B cell (primary cell): ENCODE measurements around the gene GPR179. TPM values are rescaled to one million over a fixed set of nuclear protein-coding genes. Genes with fewer than 3 reads are reported as not detected.

ENCODE experiments used
- ATAC-seq: fragments of 200-7000 bp; cut with Tn5 transposase; one replicate; pipeline ENCODE4 v1.10.0; 2021; ENCODE audit warnings: low read depth, mild to moderate bottlenecking, moderate number of reproducible peaks, moderate library complexity
- CTCF ChIA-PET: fragments of 350-600 bp; sonication (Branson Sonifier 250); formaldehyde crosslinking; loops from one replicate; lab custom pipeline; 2021; ENCODE audit warnings: antibody characterized with exemption, inconsistent platforms; lab: Charles Lee
- POLR2A ChIA-PET: fragments of 350-600 bp; sonication (Branson Sonifier 250); formaldehyde crosslinking; loops from one replicate; lab custom pipeline; 2021; ENCODE audit warnings: antibody characterized with exemption; lab: Charles Lee
- DNase-seq: peaks from one replicate; pipeline ENCODE4 v3.0.0; 2013
- H2AFZ ChIP-seq: 2 replicates; pipeline ENCODE4 v1.6.1; 2012; ENCODE audit warnings: mild to moderate bottlenecking, low read depth, low read length; ENCODE audit not compliant: insufficient read depth, poor library complexity, severe bottlenecking
- H3K27ac ChIP-seq, 2 donors: 1 replicate in 1 of 2; 2 replicates in 1 of 2; pipeline ENCODE4 v1.5.1; 2012 to 2013; ENCODE audit warnings: low read length in 2 of 2, mild to moderate bottlenecking in 2 of 2, moderate library complexity in 1 of 2
- H3K27me3 ChIP-seq, 4 experiments: fragments of 200-600 bp in 1 of 4; sonication (generic) in 1 of 4; replicated peaks in 1 of 4; 1 replicate in 2 of 4; 2 replicates in 2 of 4; pipeline versions ENCODE4 v1.6.1 to v1.7.0; 2013 to 2016; ENCODE audit warnings: low read length in 3 of 4, mild to moderate bottlenecking in 2 of 4, mixed read lengths in 1 of 4, moderate library complexity in 1 of 4; ENCODE audit not compliant: insufficient read depth in 4 of 4, control insufficient read depth in 3 of 4; ENCODE audit errors: control extremely low read depth in 1 of 4
- H3K36me3 ChIP-seq, 2 experiments: replicated peaks in 1 of 2; 1 replicate in 1 of 2; 2 replicates in 1 of 2; pipeline versions ENCODE4 v1.6.1 to v1.7.1; 2013; ENCODE audit warnings: low read length in 1 of 2; ENCODE audit not compliant: insufficient read depth in 2 of 2, control insufficient read depth in 1 of 2; ENCODE audit errors: control extremely low read depth in 1 of 2, extremely low read depth in 1 of 2
- H3K4me1 ChIP-seq, 2 donors: fragments of 200-600 bp in 1 of 2; sonication (generic) in 1 of 2; 1 replicate in 1 of 2; 2 replicates in 1 of 2; pipeline versions ENCODE4 v1.5.1 to v1.6.1; 2013 to 2017; ENCODE audit warnings: low read length in 2 of 2; ENCODE audit not compliant: control insufficient read depth in 2 of 2, insufficient read depth in 2 of 2
- H3K4me2 ChIP-seq: replicated peaks from 2 replicates; pipeline ENCODE3; 2012; ENCODE audit warnings: mild to moderate bottlenecking, low read depth, low read length; ENCODE audit not compliant: poor library complexity, severe bottlenecking
- H3K4me3 ChIP-seq, 5 experiments: fragments of 200-600 bp in 1 of 5; sonication (generic) in 1 of 5; 1 replicate in 3 of 5; 2 replicates in 2 of 5; pipeline versions ENCODE4 v1.5.1 to v1.7.0; 2011 to 2016; ENCODE audit warnings: low read length in 4 of 5, mild to moderate bottlenecking in 4 of 5, low read depth in 2 of 5, control low read depth in 1 of 5, moderate library complexity in 1 of 5; ENCODE audit not compliant: insufficient read depth in 1 of 5; ENCODE audit errors: control extremely low read depth in 1 of 5, extremely low read depth in 1 of 5
- H3K79me2 ChIP-seq: fragments of 200-600 bp; sonication (generic); one replicate; pipeline ENCODE4 v1.6.0; 2016; ENCODE audit warnings: low read length; ENCODE audit not compliant: control insufficient read depth, insufficient read depth
- H3K9ac ChIP-seq: fragments of 200-600 bp; sonication (generic); 2 replicates; pipeline ENCODE4 v1.6.1; 2017; ENCODE audit warnings: mild to moderate bottlenecking, low read length, moderate library complexity
- H3K9me3 ChIP-seq, 3 donors: one replicate each; pipeline versions ENCODE4 v1.6.1 to v1.7.1; 2013; ENCODE audit warnings: low read length in 2 of 3; ENCODE audit not compliant: control insufficient read depth in 2 of 3, insufficient read depth in 1 of 3; ENCODE audit errors: control extremely low read depth in 1 of 3
- H4K20me1 ChIP-seq: 2 replicates; pipeline ENCODE4 v1.6.0; 2012; ENCODE audit warnings: mild to moderate bottlenecking, low read length; ENCODE audit not compliant: insufficient read depth, control insufficient read depth, poor library complexity, severe bottlenecking
- H3K27ac Mint-ChIP-seq: one replicate; pipeline ENCODE4 v1.8.0; 2021; ENCODE audit warnings: mixed read lengths
- H3K27me3 Mint-ChIP-seq: one replicate; pipeline ENCODE4 v1.8.0; 2021; ENCODE audit warnings: mixed read lengths
- H3K4me1 Mint-ChIP-seq: one replicate; pipeline ENCODE4 v1.8.0; 2021; ENCODE audit warnings: mixed read lengths
- H3K4me3 Mint-ChIP-seq: one replicate; pipeline ENCODE4 v1.8.0; 2021; ENCODE audit warnings: mixed read lengths
- H3K9me3 Mint-ChIP-seq: one replicate; pipeline ENCODE4 v1.8.0; 2022; ENCODE audit warnings: mixed read lengths; ENCODE audit not compliant: insufficient read depth
- CTCF ChIP-seq: fragments of 200-600 bp; IDR thresholded peaks from one replicate; pipeline ENCODE4 v1.8.0; 2022; ENCODE audit warnings: antibody characterized with exemption, mild to moderate bottlenecking
- EZH2 ChIP-seq: IDR thresholded peaks from 2 replicates; pipeline ENCODE4 v1.6.1; 2012; ENCODE audit warnings: borderline replicate concordance, low read depth, mild to moderate bottlenecking, moderate library complexity, low read length; ENCODE audit not compliant: insufficient read depth, poor library complexity, severe bottlenecking
- WGBS: methylation state at CpG from one replicate; pipeline ENCODE4 v1.1.5; 2013; ENCODE audit warnings: missing lambda C conversion rate; ENCODE audit not compliant: insufficient coverage; 5-methylcytosine and 5-hydroxymethylcytosine counted together
- intact Hi-C: fragments of 100-400 bp; cut with micrococcal nuclease; formaldehyde crosslinking; loops from one replicate; pipeline ENCODE4 v1.10.0; 2022
- polyA plus RNA-seq: library from polyadenylated mRNA; depleted of rRNA; stranded (reverse); fragments of >200 nt; gene quantifications from 2 replicates; pipeline ENCODE4 v1.2.3, GENCODE V29; 2012
- total RNA-seq, 2 donors: library from RNA; stranded (reverse); fragments of 120-200 nt in 1 of 2; gene quantifications; 1 replicate in 1 of 2; 2 replicates in 1 of 2; pipeline versions ENCODE4 v1.2.3 to v1.2.4, GENCODE V29; 2013 to 2022

Gene GPR179
- total and polyA plus RNA-seq, 2 donors (not counting 1 experiment from before 2014, with no cell fraction given) = 0.01 TPM; not detected in 1

GRCh38 chr17:38351412-38352222, 7.9 kb upstream of the GPR179 start, which contains the start of gene SOCS7:
TSS of gene SOCS7 (plus strand) at chr17:38351844. CDS start at chr17:38352053, 209 bp downstream.
- H3K4me3 ChIP-seq = peak within 1 kb of the TSS; percentile 38 to 78 (median 70)
- TF ChIP-seq CTCF = no peak
- TF ChIP-seq EZH2 = no peak
- H3K27ac ChIP-seq = peak within 1 kb of the TSS; percentile 71 to 73
- H3K79me2 ChIP-seq = peaks cover 32% of the 10 kb centered on the region
- peak; percentile 94 for DNase-seq
- peak; percentile 92 for ATAC-seq
- no peaks in the 10 kb centered on the region for H3K27me3 ChIP-seq
- 6% methylated on average over 77 of the region's 84 CpGs for WGBS
- peak within 1 kb of the TSS; percentile 94 for H2AFZ ChIP-seq
- CTCF ChIA-PET = interaction anchor here (1.0 to 11.6 kb wide), 4 partner anchors 10 to 65 kb away, joined by 4 to 323 read pairs (median 26); no protein-coding TSS in a partner anchor
- H3K36me3 ChIP-seq = no peaks in the 10 kb centered on the region
- peak within 1 kb of the TSS; percentile 82 for H3K4me2 ChIP-seq
- Mint-ChIP-seq H3K9me3 (no peaks in the 10 kb centered on the region), H3K4me1 (peaks cover 31% of the 10 kb centered on the region), H3K4me3 (peak within 1 kb of the TSS; percentile 99), H3K27ac (peak within 1 kb of the TSS; percentile 97), H3K27me3 (no peaks in the 10 kb centered on the region)
- no peaks in the 10 kb centered on the region for H3K9me3 ChIP-seq
- intact Hi-C loops = loop anchor here (2.0 to 5.0 kb wide), 3 partner anchors 801 to 1404 kb away; partner anchors contain the start of genes AATF and PLXDC1
- POLR2A ChIA-PET = no interaction called here
- peaks cover 11 to 19% of the 10 kb centered on the region in 2 donors for H3K4me1 ChIP-seq
- peak within 1 kb of the TSS; percentile 71 for H3K9ac ChIP-seq
- H4K20me1 ChIP-seq = peaks cover 12% of the 10 kb centered on the region
